ENCODE results near the gene IGSF23.

DNA sequence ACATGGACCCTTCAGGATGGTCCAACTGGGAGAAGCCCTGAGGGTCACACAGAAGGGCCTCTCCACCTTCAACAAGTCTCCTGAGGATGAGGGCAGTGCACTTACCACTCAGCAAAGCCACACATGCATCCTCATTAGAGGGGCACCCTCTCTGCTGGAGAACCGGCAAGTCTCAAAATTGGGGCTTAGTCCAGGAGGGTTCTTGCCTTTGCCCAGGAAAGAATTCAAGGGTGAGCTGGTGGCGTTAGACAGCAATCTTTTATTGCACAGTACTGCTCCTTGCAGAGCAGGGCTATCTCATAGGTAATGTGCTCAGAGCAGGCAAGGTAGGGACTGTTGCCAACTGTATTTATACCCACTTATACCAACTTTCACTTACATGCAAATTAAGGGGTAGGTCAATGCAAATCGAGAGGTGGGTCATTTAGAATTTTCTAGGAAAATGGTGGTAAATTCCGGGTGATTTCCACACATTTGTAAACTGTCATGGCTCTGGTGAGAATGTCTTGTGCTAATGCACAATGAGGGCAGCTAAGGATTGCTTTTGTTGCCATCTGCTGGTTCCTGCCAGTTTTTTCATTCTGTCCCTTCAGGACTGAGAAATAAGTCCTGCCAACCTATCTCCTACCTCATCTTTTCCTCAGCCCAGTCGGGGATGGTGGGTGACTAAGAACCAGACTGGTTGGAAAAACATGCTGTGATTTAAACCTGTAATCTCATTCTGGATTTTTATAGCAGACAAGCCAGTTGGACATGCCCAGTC, 27.8 kb upstream of the IGSF23 start:
- TF ChIP-seq, protein P1, sequence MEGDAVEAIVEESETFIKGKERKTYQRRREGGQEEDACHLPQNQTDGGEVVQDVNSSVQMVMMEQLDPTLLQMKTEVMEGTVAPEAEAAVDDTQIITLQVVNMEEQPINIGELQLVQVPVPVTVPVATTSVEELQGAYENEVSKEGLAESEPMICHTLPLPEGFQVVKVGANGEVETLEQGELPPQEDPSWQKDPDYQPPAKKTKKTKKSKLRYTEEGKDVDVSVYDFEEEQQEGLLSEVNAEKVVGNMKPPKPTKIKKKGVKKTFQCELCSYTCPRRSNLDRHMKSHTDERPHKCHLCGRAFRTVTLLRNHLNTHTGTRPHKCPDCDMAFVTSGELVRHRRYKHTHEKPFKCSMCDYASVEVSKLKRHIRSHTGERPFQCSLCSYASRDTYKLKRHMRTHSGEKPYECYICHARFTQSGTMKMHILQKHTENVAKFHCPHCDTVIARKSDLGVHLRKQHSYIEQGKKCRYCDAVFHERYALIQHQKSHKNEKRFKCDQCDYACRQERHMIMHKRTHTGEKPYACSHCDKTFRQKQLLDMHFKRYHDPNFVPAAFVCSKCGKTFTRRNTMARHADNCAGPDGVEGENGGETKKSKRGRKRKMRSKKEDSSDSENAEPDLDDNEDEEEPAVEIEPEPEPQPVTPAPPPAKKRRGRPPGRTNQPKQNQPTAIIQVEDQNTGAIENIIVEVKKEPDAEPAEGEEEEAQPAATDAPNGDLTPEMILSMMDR (conservative IDR thresholded peaks at IDR 0.05; ENCODE audit: low read depth in 2 of 2): no peak
- TF ChIP-seq POLR2AphosphoS5 (IDR thresholded peaks at IDR 0.05; ENCODE audit: low read depth): no peak

Measured in GM23338 (cell line).